Measurements from ENCODE around the gene PCED1B.

PCED1B gene

DNA sequence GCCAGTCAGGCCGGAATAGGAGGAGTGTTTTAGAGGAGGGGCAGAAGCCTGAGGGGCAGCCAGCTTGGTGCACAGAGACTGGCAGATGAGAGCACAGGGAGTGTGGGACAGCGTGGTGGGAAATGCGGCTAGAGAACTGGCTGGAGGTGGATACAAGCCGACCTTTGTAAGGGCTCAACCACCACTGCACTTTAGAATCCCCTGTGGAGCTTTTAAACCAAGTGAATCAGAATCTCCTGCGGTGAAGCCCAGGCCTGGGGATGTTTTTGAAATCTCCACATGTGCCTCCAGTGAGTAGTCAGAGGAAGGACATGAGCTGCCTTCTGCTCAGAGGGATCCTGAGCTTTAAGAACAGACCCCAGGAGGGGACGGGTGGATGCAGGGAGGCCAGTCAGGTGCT is 10.9 kb upstream of the PCED1B start:
- DNase-seq = no peak

DNA sequence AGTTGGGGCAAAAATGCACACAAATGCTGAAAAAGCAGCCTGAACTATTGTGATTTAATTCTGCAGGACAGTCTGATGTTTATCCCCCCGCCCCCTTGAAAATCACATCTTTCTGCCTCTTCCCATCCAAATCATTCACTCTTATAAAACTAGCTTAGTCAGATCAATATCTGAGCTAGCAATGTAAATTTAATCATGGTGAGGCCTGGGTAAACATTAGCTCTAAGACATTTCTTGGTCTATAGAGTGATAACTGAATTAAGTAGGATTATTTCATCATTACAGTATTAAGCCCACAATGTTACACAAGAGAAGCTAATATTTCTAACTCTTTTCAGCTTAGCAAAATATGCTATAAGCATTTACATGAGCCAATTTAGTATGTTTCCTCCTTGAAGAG is 9.1 kb upstream of the PCED1B start:
- DNase-seq = no peak

DNA sequence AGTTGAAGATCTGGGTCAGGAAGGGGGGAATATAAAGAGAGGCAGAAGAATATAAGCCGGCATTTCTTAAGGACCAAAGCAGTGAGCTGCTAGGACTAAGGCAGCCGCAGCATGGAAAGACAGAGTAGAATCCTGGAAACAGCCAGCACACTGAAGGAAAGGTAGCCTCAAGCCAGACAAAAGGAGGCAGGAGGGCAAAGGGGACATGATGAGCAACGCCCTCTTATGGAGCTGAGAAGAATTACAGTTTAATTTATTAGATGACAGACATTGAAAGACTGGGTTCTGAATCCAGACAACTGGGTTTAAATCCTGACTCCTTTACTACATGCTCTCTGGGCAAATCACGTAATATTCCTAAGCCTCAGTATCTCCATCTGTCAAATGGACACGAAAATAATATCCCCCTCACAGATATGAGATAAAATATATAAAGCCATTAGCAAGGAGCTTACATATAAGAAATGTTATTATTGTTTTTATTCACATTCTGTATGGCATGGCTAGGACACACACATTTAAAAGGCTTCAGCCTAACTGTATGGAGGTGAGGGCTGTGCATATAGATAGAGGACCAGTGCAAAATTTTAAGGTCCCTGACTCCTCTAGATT is 8.1 kb upstream of the PCED1B start:
- peak; percentile 92 for DNase-seq

DNA sequence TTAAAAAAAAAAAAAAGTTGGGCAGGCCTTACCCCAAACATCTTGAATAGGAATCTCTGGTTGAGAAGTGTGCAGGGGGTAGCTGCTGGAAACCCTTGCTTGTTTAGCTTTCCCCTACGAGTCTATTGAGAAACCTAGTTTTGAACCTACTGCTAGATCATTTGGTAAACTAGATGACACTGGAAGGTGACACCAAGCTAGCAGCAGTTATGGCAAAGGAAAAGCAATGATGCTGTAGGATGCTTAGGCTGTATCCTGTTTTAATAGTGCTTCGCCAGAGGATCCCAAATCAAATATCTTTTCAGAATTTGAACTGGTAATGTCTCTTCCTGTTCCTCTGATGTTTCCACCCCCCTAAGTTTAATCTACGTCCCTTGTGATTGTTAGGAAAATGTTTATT is 5.5 kb upstream of the PCED1B start:
- no peak for DNase-seq

DNA sequence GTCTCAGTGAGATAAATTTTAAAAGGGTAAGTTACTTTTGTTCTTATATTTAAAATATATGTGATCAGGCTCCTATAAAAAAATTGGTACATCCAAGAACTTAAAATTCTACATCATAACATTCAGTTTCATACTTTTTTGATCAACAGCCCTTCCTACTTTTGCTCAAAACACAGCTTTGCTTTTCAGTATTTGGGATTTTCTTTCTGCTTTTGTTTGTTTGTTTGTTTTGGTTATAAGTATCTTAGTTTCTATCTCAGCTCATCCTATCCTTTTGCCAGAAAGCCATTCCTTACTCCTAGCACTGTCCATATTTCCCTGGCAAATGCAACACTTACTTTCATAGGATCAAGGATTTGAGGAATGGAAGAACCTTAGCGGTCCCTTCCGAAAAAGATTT is 4.7 kb upstream of the PCED1B start:
- no peak for DNase-seq

DNA sequence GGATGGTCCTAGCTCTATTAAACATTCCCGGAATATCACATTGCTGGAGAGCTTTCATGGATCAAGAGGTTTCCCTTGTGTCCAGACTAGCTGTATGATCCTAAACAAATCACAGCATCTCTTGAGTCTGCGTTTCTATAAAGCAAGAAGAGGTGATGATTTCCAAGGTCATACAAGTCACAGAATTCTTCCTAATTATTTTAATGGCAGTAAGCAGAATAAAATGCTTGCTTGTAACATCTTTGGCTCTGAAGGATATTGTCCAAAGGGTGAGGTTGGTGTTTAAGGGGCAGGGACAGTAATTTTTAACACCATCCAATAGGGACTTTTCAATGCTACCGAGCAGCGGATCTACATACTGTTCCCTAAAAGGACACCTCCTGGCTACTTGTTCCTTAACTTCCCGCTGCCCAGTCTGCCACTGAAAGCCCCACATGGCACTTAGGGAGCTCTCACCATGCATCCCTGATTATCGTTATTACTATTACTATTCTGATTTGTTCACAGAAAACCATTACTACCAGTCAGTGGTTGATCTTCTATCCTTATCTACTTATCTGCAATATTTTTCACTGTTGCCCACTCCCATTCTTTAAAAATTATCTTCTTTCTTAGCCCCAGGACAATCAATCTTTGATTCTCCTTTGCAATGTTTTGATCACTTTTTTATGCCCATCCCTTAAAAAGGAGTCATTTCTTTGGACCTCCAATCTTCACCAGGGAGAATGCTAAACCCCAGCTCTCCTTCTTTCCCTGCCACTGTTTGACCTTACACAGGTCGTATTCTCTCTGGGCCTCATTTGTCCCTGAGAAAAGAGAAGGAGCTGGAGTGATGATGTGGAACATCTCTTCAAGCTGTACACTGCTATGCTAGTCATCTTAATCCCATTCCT is 4.0 kb upstream of the PCED1B start:
- DNase-seq = no peak

DNA sequence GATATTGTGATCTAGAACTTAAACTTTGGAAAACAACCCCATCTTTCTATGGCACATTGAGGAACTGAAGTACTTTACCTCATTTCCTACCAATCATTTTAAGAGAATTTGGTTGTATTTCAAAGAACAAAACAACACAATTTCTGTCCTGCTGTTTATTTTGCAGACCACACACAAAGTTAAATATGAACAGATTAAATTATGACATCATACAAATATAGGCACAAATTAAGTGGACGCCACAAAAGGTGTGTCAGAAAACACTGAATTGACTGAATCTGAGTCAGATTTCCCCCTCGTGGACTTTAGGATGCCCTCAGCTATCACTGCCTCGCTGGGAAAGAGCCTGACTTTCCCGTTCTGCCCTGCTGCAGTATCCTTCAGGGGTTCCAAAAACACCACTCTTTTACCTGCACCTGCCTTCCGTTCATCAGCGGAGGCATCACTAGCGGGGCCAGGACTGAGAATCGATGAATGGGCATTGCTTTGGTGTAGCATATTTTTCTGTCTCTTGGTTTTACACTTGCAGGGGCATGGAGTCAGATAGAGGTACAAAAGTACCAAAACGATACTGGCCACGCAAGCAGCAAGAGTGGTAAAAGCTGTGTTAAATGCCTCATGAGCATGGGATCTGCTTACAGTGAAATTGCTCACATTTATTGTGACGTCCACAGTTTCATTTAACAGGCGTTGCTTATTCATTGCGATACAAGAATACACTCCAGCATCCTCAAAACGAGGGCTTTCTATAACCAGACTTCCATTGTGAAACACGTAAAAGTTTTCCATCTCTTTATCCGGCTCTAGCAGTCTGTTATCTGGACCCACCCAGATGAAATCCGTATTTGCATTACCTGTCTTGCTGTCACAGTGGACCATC is 2.0 kb upstream of the PCED1B start:
- DNase-seq = no peak

DNA sequence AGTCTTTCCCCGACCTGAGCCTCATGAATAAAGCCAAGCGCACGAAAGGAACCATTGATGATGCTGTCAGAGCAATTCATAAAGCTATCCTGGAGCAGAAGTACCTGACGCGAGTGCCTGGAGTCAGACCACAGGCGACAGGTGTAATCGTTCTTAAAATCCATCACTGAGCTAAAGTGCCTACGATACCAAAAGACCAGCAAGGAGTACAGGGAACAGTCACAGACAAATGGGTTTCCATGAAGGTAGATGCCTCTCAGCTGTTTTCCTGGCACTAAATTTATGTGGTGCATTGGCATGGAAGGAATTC is 1.4 kb upstream of the PCED1B start:
- no peak for DNase-seq

DNA sequence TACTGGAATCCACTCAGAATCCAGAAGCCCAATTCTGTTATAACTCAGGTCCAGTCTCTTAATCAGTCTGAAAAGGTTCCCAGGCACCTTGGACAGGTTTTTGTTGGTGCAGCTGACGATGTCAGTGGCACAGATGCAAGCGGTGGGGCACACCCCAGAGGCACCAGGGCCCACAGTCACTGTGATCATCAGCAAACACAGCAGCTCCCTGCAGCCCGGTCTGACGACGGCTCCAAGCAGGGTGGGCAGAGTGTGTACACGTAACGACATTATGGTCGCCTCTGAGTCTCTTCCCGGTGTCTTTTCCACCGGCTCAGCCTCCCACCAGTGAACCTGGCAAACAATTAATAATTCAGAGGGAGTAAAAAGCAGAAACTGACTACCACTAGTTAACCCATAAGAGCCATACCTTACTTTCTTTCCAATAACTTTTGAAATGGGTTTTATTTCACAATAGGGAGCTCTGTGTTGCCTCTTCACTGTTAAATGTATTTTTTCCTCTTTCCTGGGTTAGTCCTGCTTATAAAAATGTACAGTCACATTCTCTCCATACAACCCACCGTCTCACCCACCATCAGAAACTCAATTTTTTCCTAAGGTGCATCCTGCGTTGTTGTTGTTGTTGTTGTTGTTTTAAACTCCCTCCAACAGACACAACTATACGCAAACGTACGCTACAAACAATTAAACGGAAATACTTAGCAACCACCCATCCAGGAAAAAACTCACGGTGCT is 521 bp upstream of the PCED1B start:
- peak; percentile 68 for DNase-seq

DNA sequence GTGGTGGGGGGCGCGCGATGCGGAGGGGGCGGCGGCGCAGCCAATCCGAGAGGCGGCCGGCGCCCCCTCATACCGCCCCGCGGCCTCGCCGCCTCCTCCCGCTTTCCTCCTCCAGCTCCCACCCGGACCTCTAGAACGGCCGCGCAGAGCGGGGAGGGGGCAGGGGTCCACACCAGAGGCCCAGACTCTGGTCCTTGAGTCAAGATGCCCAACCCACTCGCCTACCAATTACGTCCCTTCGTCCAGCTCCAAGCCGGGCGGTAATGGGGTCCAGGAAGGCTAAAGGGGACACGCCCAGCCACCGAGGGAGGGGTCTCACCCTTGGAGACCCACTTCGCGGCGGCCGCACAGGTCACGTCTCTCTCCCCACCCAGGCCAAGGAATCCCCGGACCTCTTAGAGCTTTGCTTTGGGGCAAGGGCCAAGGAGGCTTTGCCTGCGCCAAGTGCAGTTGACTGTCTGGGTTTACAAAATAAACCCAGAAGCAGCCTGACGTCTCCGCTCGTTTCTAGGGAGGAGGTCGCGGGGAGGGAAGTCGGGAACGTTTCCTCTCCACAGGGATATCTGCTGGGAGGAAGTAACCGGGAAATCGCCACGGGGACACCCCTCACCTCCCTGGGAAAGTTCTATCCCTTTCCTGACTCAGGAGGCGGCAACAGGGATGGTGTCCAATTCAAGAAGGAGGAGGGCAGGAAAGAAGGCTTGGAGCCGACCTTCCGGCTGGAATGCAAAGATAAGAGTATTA is 732 bp downstream of the PCED1B start:
- peak; percentile 91 for DNase-seq

DNA sequence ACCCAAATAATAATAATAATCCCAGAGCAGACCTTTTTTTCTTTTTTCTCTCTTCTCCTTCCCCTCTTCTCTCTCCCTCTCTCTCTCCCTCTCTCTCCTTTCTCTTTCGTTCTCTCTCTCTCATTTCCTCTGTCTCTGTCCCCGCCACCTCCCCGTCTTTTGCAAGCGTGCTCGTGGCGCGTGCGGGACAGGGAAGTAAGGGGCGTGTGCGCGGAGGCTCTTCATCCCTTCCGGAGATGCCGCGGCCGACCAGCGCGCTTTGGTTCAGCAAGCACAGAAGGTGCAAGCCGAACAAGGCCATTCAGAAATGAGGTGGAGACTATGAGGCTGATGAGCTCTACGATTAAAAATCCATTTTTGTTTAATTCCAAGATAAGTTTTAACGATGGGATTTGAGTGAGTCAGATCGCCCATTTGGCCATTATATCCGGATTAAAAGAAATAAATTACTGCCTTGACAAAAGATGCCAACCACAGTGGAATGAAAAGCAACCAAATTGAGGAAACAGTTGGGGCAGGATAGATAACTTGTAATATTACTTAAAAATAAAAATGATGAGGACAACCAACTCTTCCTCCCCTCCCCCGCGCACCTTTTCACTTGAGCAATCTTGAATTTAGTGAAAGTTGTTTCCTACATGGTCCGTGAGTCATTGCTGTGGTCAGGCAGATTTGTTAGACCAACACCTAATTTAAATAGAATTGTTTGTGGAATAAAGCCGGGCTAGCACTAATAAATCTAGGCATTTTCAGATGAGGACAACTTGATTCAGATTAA is 1.5 kb downstream of the PCED1B start:
- peak; percentile 96 for DNase-seq

DNA sequence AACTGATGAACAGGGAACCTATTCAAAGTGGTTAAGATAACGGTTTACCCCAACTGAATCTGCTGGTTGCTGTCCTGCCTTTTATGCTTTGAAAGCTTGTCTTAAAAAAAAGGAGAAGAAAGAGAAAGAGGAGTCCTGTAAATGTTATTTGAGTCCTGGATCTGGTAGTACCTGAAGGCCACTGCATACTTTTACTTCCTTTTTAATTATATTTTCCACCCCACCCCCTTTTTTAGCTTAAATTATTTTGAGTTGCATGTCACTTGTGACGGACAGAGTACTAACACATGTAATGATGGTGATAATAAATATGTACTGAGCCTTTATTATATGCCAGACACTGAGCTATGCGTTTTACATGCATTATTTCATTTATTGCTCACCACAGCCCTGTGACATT is 2.9 kb downstream of the PCED1B start:
- DNase-seq = no peak

DNA sequence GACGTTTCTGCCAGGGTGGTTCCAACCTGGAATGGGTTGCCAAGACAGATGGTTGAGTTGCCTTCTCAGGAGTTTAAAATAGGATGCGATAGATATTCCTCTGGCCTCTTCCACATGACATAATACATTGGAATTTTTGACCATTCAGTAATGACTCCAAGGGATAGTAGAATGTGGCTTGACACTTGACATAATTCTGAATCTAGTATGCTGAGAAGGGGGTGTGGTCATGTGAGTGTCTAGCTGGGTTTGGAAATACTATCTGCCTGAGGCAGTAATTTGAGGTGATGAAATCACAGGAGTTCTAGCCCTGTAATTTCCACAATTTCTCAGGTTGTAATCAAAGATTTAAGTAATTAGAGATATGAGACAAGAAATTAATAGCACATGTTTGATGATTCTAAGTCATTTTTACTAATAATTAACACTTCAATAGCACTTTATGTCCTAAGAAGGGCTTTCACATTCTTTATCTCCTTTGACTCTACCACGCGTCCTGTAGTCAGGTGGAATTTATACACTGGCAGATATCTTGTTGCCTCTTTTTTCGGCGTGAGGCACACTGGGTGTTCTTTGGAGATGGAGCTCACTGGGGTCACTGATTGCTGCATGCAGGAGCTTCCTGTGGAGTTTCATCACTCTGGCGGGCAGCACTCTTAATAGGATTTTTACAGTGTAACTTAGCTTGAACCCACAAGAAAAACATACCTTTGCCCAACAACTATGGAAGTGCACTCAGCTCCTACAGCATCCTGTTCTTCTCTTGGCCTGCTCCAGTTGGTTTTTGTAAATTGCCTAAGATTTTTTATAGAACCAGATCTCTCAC is 3.6 kb downstream of the PCED1B start:
- peak; percentile 60 for DNase-seq

DNA sequence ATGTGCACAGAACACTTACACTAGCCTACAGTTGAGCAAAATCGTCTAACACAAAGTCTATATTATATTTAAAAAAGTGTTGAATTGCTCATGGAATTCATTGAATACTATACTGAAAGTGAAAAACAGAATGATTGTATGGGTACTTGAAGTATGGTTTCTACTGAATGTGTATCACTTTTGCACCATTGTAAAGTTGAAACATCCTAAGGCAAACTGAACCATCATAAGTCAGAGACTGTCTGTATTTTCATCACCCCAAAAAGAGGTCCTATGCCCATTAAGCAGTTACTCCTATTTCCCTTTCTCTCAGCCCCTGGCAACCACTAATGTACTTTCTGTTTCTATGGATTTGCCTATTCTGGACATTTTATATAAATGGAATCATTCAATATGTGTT is 4.8 kb downstream of the PCED1B start:
- no peak for DNase-seq

DNA sequence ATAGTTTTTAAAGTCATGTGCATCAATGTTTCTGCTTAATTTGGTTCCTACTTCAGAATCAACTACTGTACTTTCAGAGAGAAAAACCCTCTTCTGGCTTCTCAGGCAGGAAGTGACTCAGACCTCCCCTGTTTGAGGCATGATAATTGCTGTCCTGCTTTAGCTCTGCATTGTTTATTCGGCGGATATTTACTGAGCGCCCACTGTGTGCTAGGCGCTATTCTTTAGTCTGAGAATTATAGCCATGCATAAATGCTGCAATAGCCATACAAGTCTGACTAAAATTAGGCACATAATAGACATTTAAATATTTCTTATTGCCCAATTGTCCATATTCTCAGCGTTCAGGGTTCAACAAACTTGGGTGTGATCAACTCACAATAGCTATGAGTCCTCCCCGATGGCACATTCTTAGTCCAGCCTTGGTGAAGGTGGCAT is 6.4 kb downstream of the PCED1B start:
- peak; percentile 97 for DNase-seq

DNA sequence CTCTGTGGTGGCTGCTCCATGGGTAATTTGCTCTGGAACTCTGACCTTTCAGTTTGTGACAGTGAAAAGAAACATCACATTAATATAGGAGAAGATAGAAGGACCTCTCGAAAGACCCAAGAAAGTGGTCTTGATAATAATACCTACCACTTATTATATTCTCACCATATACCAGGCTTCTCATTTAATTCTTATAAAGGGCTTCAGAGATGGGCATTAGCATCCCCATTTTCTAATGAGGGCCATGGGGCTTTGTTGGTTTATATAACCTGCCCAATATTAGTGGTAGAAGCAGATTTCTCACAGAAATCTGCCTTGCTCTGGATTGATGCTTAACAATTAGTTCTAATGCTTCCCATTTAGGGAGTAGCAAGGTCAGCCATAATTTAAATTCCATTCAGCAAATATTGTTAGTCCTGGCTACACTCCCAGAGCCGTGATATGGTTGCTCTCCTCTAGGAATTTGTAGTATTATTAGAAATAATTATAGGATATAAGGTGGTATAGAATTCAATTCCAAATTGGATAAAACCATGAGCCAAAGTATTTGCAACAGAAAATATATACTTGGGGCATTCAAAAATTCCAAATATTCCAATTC is 7.8 kb downstream of the PCED1B start:
- peak; percentile 83 for DNase-seq

DNA sequence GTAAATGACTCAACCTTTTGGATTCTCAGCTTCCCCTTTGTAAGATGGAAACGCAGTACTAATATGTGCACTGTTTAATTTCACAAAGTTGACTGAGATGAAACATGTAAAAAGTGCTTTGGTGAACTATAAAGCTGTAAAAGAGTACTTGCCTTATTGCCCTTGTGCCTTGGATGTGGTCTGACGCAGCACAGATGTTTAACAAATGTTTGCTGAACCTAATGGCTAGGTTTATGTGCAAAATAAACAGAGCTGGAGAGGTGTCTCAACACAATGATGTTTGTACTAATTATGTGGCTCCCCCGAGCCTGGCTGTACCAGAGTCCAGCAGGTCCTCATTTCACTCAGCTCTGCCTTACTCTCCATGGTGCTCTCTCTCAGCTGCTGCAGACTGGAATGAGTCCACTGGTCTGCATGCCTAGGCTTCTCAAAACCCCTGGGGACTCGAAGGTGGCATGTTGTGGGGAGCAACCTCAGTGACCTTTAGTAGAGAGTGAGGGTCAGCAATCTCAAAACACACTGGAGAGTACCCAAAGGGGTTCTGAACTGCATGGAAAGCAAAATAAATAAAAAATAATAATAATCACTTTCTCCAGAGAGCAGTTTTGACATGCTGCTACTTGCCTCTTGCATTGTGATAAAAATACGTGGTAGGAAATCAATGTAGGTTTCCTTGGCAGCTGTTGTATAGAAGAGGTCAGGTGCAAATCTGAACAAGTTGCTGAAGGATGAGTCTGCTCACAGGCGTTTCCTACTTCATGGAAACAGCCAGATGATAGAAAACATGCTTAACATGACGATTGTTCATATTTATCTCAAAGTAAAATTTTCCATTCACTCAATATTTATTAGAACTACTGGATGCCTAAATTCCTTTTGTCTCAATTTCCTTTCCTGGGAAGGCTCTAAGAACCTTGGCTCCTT is 8.9 kb downstream of the PCED1B start:
- peak; percentile 99 for DNase-seq

DNA sequence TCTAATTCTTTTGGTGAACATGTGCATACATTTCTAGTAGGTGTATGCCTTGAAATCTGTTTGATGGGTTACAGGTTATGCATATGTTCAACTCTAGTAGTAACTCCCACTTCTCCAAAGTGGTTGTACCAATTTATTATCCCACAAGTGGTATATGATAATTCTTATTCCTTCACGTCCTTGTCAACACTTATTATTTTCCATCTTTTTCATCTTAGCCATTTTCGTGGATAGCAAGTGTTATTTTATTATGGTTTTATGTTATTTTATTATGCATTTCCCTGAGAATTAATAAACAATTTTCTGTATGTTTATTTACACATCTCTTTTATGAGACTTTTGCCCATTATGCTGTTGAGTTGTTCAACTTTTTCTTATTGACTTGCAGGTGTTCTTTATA is 11.6 kb downstream of the PCED1B start:
- no peak for DNase-seq

DNA sequence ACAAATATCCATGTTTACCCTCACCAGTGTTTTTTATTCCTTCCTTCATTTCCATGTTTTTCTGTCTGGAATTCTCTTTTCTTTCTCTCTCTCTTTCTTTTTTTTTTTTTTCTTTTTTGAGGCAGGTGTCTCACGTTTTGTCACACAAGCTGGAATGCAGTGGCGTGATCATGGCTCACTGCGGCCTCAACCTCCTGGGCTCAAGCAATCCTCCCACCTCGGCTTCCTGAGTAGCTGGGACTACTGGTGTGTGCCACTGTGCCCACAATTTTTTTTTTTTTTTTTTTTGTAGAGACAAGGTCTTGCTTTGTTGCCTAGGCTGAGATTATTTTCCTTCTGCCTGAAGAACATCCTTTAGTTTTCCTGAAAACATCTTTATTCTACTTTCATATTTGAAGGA is 15.4 kb downstream of the PCED1B start:
- peak; percentile 95 for DNase-seq
